ENCODE data around the gene KDM4B. TPM values are rescaled to one million over a fixed set of nuclear protein-coding genes. Genes with fewer than 3 reads are reported as not detected.

Gene KDM4B
- total and polyA plus RNA-seq, 2 of the 8 experiments (the other 6 are each of a cell fraction or from before 2014, with no cell fraction given), result 12.0 to 31.9 TPM

GRCh38 chr19:5085566-5085965 lies 116.7 kb downstream of the KDM4B start:
- no peak overlapping the region for H3K23ac ChIP-seq (ENCODE audit: insufficient read length)
- no peak overlapping the region for H3K27ac ChIP-seq (ENCODE audit: low read depth, low read length)
- no peak overlapping the region for H3K4me3 ChIP-seq (ENCODE audit: extremely low read depth in 1 of 4, insufficient read depth in 2 of 4, low read depth in 3 of 4, low read length in 4 of 4)
- H2BK15ac ChIP-seq (ENCODE audit: low read length), result no peak overlapping the region
- peaks cover 0 to 3% (median 1%) of the 10 kb centered on the region in 4 experiments; a peak in 3 of 8 replicates for H3K36me3 ChIP-seq (ENCODE audit: control insufficient read depth in 2 of 4, insufficient read depth in 4 of 4, low read length in 3 of 4)
- no peaks in the 10 kb centered on the region for H3K27me3 ChIP-seq (replicated peaks in 1 of 4; ENCODE audit: control insufficient read depth in 3 of 4, extremely low read depth in 1 of 4, insufficient read depth in 3 of 4, low read length in 3 of 4)
- FAIRE-seq (no peak), DNase-seq (ENCODE audit: low read depth in 1 of 2, low spot score in 2 of 2) (no peak)
- H3K4me1 ChIP-seq (replicated peaks in 1 of 4; ENCODE audit: control insufficient read depth in 3 of 4, insufficient read depth in 4 of 4, low read length in 3 of 4), result peaks cover 0 to 5% (median 3%) of the 10 kb centered on the region in 4 experiments; a peak in 4 of 7 replicates
- ChIA-PET CTCF (ENCODE audit: partially characterized antibody) (interaction anchor here (0.8 to 7.9 kb wide), 16 partner anchors 8 to 430 kb away, joined by 3 to 62 read pairs (median 6); no protein-coding TSS in a partner anchor), POLR2A (ENCODE audit: partially characterized antibody) (no interaction called here)
- H3K14ac ChIP-seq (ENCODE audit: insufficient read length), result no peak overlapping the region
- no peak overlapping the region for H3K4ac ChIP-seq (replicated peaks; ENCODE audit: insufficient read length, low read depth, low read length)
- H2AK5ac ChIP-seq (ENCODE audit: low read depth, low read length), result no peak overlapping the region
- no peaks in the 10 kb centered on the region for H3K23me2 ChIP-seq (ENCODE audit: low read depth, low read length)
- no peaks in the 10 kb centered on the region for H3K79me2 ChIP-seq (ENCODE audit: control insufficient read depth in 1 of 2, insufficient read depth in 2 of 2, low read length in 2 of 2)
- no peak overlapping the region for H2BK20ac ChIP-seq (ENCODE audit: low read length)
- no peak overlapping the region for H4K91ac ChIP-seq (replicated peaks; ENCODE audit: insufficient read length, low read length)
- no peak overlapping the region for H2BK120ac ChIP-seq (replicated peaks; ENCODE audit: low read depth, low read length)
- H4K20me1 ChIP-seq (replicated peaks in 1 of 2; ENCODE audit: control insufficient read depth in 1 of 2, insufficient read depth in 2 of 2, low read length in 2 of 2), result peaks cover 3 to 5% of the 10 kb centered on the region in 2 experiments
- no peak overlapping the region for H2BK12ac ChIP-seq (ENCODE audit: low read depth, low read length)
- no peak overlapping the region for H4K8ac ChIP-seq (ENCODE audit: extremely low read depth, insufficient read depth, low read length)
- H3K79me1 ChIP-seq (ENCODE audit: low read depth, low read length), result no peaks in the 10 kb centered on the region; the same call in 1 of the 2 replicates
- H3K56ac ChIP-seq (replicated peaks; ENCODE audit: insufficient read length, low read depth, low read length), result no peak overlapping the region
- TF ChIP-seq ASH2L (IDR thresholded peaks at IDR 0.05; ENCODE audit: low read length) (no peak), SIN3A (conservative IDR thresholded peaks at IDR 0.05 in 1 of 2, IDR thresholded peaks at IDR 0.05 in 1 of 2; ENCODE audit: low read depth in 1 of 2, low read length in 2 of 2) (no peak), BCL11A (IDR thresholded peaks at IDR 0.05; ENCODE audit: low read depth in 2 of 2, low read length in 2 of 2) (no peak), CREB1 (IDR thresholded peaks at IDR 0.05) (no peak)
- H3K9me3 ChIP-seq (ENCODE audit: insufficient read depth in 2 of 2, low read depth in 1 of 2, low read length in 1 of 2), result no peaks in the 10 kb centered on the region
- H3K18ac ChIP-seq (ENCODE audit: extremely low read depth, low read length), result no peak overlapping the region
- H4K5ac ChIP-seq (ENCODE audit: insufficient read length, low read depth, low read length), result no peak overlapping the region
- H2BK5ac ChIP-seq (ENCODE audit: low read depth, low read length), result no peak overlapping the region
- WGBS, 2 experiments (ENCODE audit: extremely low coverage in 1 of 2, insufficient coverage in 1 of 2, insufficient read length in 1 of 2, insufficient replicate concordance in 2 of 2, low coverage in 1 of 2, low lambda C conversion rate in 2 of 2, missing lambda C conversion rate in 1 of 2), result 94% methylated on average over 19 of the region's 20 CpGs; no CpG with 5 or more reads in 1 of the 2 experiments
- H3K9ac ChIP-seq (replicated peaks in 1 of 4; ENCODE audit: extremely low read depth in 1 of 4, low read depth in 3 of 4, low read length in 3 of 4), result no peak overlapping the region
- H2AFZ ChIP-seq (ENCODE audit: low read length), result no peak overlapping the region
- H3K4me2 ChIP-seq (ENCODE audit: insufficient read depth in 1 of 2, low read depth in 2 of 2, low read length in 2 of 2), result no peak overlapping the region
